Naive thymus-derived CD8-positive, alpha-beta T cell (primary cell): ENCODE measurements around the gene LPO. TPM values are rescaled to one million over a fixed set of nuclear protein-coding genes. Genes with fewer than 3 reads are reported as not detected.

Experiments
- ATAC-seq, 2 donors: fragments of 150-1000 bp; cut with Tn5 transposase in 1 of 2; sonication (Bioruptor Pico), chemical (Tn5 transposase) in 1 of 2; 1 replicate in 1 of 2; 2 replicates in 1 of 2; pipeline ENCODE4 v1.10.0; 2021; ENCODE audit warnings: mild to moderate bottlenecking in 2 of 2, moderate library complexity in 2 of 2
- POLR2A ChIA-PET: fragments of 350-600 bp; sonication (Branson Sonifier 250); formaldehyde crosslinking; loops from one replicate; lab custom pipeline; 2021; ENCODE audit warnings: antibody characterized with exemption; lab: Charles Lee
- DNase-seq, 10 donors: peaks; one replicate each; pipeline versions ENCODE4 v3.0.0 to v3.0.0-alpha.2; 2020 to 2022
- H3K27ac Mint-ChIP-seq, 10 donors: one replicate each; pipeline ENCODE4 v1.8.0; 2020 to 2022; ENCODE audit warnings: mild to moderate bottlenecking in 10 of 10, mixed read lengths in 10 of 10, moderate library complexity in 4 of 10, inconsistent platforms in 1 of 10
- H3K27me3 Mint-ChIP-seq, 5 donors: one replicate each; pipeline ENCODE4 v1.8.0; 2021 to 2022; ENCODE audit warnings: mixed read lengths in 5 of 5
- H3K36me3 Mint-ChIP-seq, 3 donors: one replicate each; pipeline ENCODE4 v1.8.0; 2020 to 2022; ENCODE audit warnings: mixed read lengths in 3 of 3, mild to moderate bottlenecking in 2 of 3, inconsistent platforms in 1 of 3
- H3K4me1 Mint-ChIP-seq, 4 donors: one replicate each; pipeline ENCODE4 v1.8.0; 2021 to 2022; ENCODE audit warnings: mixed read lengths in 4 of 4
- H3K4me3 Mint-ChIP-seq, 10 donors: one replicate each; pipeline ENCODE4 v1.8.0; 2020 to 2022; ENCODE audit warnings: mild to moderate bottlenecking in 10 of 10, mixed read lengths in 10 of 10, moderate library complexity in 6 of 10, inconsistent platforms in 1 of 10
- H3K9me3 Mint-ChIP-seq, 9 donors: one replicate each; pipeline ENCODE4 v1.8.0; 2020 to 2022; ENCODE audit warnings: mixed read lengths in 9 of 9, mild to moderate bottlenecking in 3 of 9, inconsistent platforms in 1 of 9, moderate library complexity in 1 of 9
- polyA plus RNA-seq, 3 donors: library from polyadenylated mRNA; unstranded; fragments of 300-500 nt; fragmentation: Illumina TruSeq; gene quantifications; one replicate each; pipeline ENCODE4 v1.2.3, GENCODE V29; 2021
- total RNA-seq, 8 experiments: library from RNA in 2 of 8; stranded (reverse) in 2 of 8; gene quantifications; one replicate each; pipeline ENCODE4 v1.2.3 and lab custom pipeline; 2021 to 2026

The LPO gene
- total and polyA plus RNA-seq, 5 experiments from 2014 or later: not detected

- Mint-ChIP-seq H3K27me3 (peaks cover 31 to 58% (median 44%) of the 10 kb centered on the region in 5 donors), H3K4me3 (no peak overlapping the region), H3K9me3 (no peaks in the 10 kb centered on the region), H3K27ac (no peak overlapping the region), H3K36me3 (peaks cover 0 to 5% (median 0%) of the 10 kb centered on the region in 3 donors), H3K4me1 (peaks cover 0 to 4% (median 0%) of the 10 kb centered on the region in 4 donors)
- DNase-seq (no peak), ATAC-seq (no peak)
- POLR2A ChIA-PET: no interaction called here
Observed at GRCh38 chr17:58265902-58266875, 27.8 kb downstream of the LPO start.

- Mint-ChIP-seq H3K4me3 (no peak overlapping the region), H3K4me1 (peaks cover 0 to 4% (median 0%) of the 10 kb centered on the region in 4 donors), H3K9me3 (no peaks in the 10 kb centered on the region), H3K36me3 (peaks cover 0 to 5% (median 0%) of the 10 kb centered on the region in 3 donors), H3K27ac (peak overlapping the region in 2 of 10 donors; percentile 50 to 69), H3K27me3 (peaks cover 26 to 43% (median 32%) of the 10 kb centered on the region in 5 donors)
- DNase-seq (no peak), ATAC-seq (no peak)
- POLR2A ChIA-PET: no interaction called here
Observed at GRCh38 chr17:58267347-58268324, 29.3 kb downstream of the LPO start.

GRCh38 chr17:58268326-58268725 lies 29.9 kb downstream of the LPO start:
- ATAC-seq (no peak), DNase-seq (no peak)
- Mint-ChIP-seq H3K27ac (peak overlapping the region in 1 of 10 donors; percentile 33), H3K27me3 (peaks cover 20 to 36% (median 28%) of the 10 kb centered on the region in 5 donors), H3K4me1 (peaks cover 0 to 4% (median 0%) of the 10 kb centered on the region in 4 donors), H3K9me3 (no peaks in the 10 kb centered on the region), H3K36me3 (peaks cover 0 to 5% (median 0%) of the 10 kb centered on the region in 3 donors), H3K4me3 (no peak overlapping the region)
- POLR2A ChIA-PET: no interaction called here

- Mint-ChIP-seq H3K36me3 (peaks cover 0 to 5% (median 0%) of the 10 kb centered on the region in 3 donors), H3K4me3 (no peak overlapping the region), H3K4me1 (peaks cover 0 to 4% (median 0%) of the 10 kb centered on the region in 4 donors), H3K9me3 (no peaks in the 10 kb centered on the region), H3K27me3 (peaks cover 15 to 30% (median 24%) of the 10 kb centered on the region in 5 donors), H3K27ac (no peak overlapping the region)
- DNase-seq (no peak), ATAC-seq (no peak)
- POLR2A ChIA-PET: no interaction called here
Observed at GRCh38 chr17:58268774-58269556, 30.6 kb downstream of the LPO start.

GRCh38 chr17:58269557-58270291 lies 31.3 kb downstream of the LPO start:
- no peaks in the 10 kb centered on the region for H3K9me3 Mint-ChIP-seq
- H3K27me3 Mint-ChIP-seq: peaks cover 12 to 23% (median 17%) of the 10 kb centered on the region in 5 donors
- no peak for ATAC-seq
- H3K36me3 Mint-ChIP-seq: peaks cover 0 to 5% (median 0%) of the 10 kb centered on the region in 3 donors
- H3K4me3 Mint-ChIP-seq: no peak overlapping the region
- no peak for DNase-seq
- no peak overlapping the region for H3K27ac Mint-ChIP-seq
- POLR2A ChIA-PET: no interaction called here
- peaks cover 0 to 4% (median 0%) of the 10 kb centered on the region in 4 donors for H3K4me1 Mint-ChIP-seq

- H3K4me1 Mint-ChIP-seq: peaks cover 0 to 4% (median 0%) of the 10 kb centered on the region in 4 donors
- POLR2A ChIA-PET: no interaction called here
- H3K36me3 Mint-ChIP-seq: peaks cover 0 to 5% (median 0%) of the 10 kb centered on the region in 3 donors
Observed at GRCh38 chr17:58270476-58271215, 32.3 kb downstream of the LPO start.

GRCh38 chr17:58271216-58271931 lies 33.0 kb downstream of the LPO start:
- ATAC-seq: no peak
- Mint-ChIP-seq H3K36me3 (no peaks in the 10 kb centered on the region), H3K27me3 (peaks cover 3 to 16% (median 5%) of the 10 kb centered on the region in 5 donors), H3K4me1 (peaks cover 0 to 4% (median 0%) of the 10 kb centered on the region in 4 donors), H3K27ac (no peak overlapping the region), H3K4me3 (no peak overlapping the region), H3K9me3 (peaks cover 0 to 2% (median 0%) of the 10 kb centered on the region in 9 donors)
- POLR2A ChIA-PET: no interaction called here
- DNase-seq: no peak

More at GRCh38 chr17:58270476-58271215, 32.3 kb downstream of the LPO start:
- ATAC-seq: peak in 1 of 2 donors; percentile 44
- DNase-seq: no peak
- Mint-ChIP-seq H3K4me3 (no peak overlapping the region), H3K27ac (no peak overlapping the region), H3K27me3 (peaks cover 9 to 17% (median 11%) of the 10 kb centered on the region in 5 donors), H3K9me3 (peaks cover 0 to 2% (median 0%) of the 10 kb centered on the region in 9 donors)

GRCh38 chr17:58272367-58273280 lies 34.2 kb downstream of the LPO start:
- ATAC-seq (no peak), DNase-seq (no peak)
- Mint-ChIP-seq H3K27me3 (peaks cover 0 to 13% (median 2%) of the 10 kb centered on the region in 5 donors), H3K4me1 (peaks cover 0 to 4% (median 1%) of the 10 kb centered on the region in 4 donors), H3K4me3 (no peak overlapping the region), H3K9me3 (peaks cover 0 to 2% (median 0%) of the 10 kb centered on the region in 9 donors), H3K27ac (peak overlapping the region in 1 of 10 donors; percentile 18), H3K36me3 (no peaks in the 10 kb centered on the region)
- POLR2A ChIA-PET: no interaction called here

- H3K36me3 Mint-ChIP-seq: no peaks in the 10 kb centered on the region
- peaks cover 0 to 21% (median 8%) of the 10 kb centered on the region in 5 donors for H3K27me3 Mint-ChIP-seq
- POLR2A ChIA-PET: no interaction called here
- H3K9me3 Mint-ChIP-seq: peaks cover 0 to 2% (median 0%) of the 10 kb centered on the region in 9 donors
- ATAC-seq (no peak), DNase-seq (no peak)
- H3K4me1 Mint-ChIP-seq: peaks cover 0 to 4% (median 1%) of the 10 kb centered on the region in 4 donors
- peak overlapping the region in 1 of 10 donors; percentile 18 for H3K27ac Mint-ChIP-seq
- no peak overlapping the region for H3K4me3 Mint-ChIP-seq
Observed at GRCh38 chr17:58273453-58274104, 35.2 kb downstream of the LPO start.
